Putamen (tissue), 1 donor: ENCODE results near the gene ITGA3.

ENCODE experiments used
- DNase-seq: peaks from one replicate; pipeline ENCODE4 v3.0.0-alpha.2; 2016; ENCODE audit warnings: low spot score

The ITGA3 gene

DNA sequence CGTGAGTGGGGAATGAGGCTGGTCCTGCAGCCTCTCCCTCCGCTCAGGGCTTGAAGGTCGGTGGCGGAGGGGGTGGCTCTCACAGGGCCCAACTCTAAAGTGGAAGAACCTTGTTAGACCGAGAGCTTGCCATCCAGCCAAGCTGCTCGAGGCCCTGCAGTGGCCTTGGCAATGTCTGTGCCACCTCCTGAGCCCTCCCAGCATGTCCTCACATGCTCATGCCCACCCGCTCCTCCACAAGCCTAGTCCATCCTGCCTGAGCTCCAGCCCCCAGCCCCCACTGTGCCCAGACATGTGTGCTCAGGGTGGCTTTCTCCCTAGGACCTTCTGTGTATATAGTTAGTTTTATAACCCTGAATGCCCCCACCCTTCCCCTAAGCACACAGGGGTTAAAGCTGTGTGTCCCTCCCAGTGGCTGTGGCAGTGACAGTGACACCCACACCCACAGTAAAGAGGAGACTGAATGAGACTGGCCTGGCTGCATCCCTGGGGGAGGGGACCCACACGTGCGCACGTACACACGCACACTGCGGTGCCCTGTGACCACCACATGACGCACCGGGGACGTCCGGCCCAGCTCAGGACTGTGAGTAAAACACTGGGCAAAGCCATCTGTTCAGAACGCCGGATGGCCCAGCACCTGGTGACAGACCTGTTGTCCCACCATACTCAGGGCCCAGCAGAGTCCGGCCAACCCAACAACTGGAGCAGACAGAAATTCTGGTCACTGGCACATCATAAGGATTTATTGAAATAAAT lies 54.9 kb downstream of the ITGA3 start:
- DNase-seq: no peak

DNA sequence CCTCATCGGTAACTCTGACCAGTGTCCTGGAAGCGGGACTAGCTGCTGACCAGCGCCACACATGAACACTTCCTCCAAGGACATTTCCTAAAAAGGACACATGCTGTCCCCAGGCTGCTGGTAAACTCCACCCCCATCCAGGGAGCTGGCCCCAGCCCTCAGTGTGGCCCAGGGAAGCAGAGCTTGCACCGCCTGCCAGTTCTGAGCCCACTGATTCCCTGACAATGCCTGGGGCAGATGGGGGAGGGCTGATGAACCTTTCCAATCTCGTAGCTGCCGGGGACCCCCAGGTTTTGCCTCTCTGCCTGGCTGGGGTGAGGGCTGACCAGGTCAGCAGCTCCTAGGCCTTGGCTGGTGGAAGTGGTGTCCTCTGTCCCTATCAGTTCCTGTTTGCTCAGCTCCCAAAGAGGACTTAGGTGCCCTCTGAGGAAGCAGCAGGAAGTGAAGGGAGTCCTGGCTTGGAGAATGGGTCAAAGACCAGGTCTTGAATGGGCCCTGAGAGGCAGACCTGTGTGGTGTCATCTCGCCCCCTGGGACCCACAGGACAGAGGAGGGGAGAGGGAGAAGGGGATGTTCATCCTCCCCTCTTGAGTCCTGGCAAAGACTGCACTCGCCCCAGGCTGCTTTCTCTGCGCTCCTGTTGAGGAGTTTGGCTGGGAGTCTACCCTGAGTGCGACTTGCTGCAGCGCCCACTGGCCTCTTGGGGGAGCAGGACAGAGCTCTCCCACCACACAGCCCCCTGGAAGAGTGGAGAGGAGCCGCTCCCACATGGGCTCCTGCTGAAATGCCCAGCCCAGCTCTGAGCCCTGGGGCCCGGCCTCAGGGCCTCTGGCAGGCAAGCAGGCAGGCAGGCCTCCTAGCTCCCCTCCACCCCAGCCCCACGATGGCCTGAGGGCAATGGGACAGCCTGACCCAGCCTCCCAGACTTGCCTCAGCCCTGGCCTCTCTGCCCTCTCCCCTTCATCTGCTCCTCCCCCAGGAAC lies 56.1 kb downstream of the ITGA3 start:
- DNase-seq: no peak

DNA sequence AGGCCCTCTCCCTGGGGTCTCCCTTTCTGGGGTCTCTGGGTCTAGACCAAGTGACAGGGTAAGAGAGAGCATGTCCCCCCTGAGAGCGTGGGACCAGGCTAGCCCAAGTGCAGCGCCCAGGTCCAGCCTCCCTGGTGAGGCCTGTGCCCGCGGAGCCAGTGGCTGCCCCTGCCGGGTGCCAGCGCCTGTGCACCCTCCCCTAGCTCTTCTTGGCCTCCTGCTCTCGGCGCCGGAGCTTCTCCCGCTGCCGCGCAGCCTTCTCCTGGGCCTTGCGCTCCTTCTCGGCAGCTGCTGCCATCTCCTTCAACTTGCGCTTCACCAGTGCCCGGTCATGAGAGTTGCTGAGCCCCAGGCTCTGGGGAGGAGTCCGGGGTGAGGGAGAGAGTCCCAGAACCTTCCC lies 56.8 kb downstream of the ITGA3 start:
- no peak for DNase-seq

DNA sequence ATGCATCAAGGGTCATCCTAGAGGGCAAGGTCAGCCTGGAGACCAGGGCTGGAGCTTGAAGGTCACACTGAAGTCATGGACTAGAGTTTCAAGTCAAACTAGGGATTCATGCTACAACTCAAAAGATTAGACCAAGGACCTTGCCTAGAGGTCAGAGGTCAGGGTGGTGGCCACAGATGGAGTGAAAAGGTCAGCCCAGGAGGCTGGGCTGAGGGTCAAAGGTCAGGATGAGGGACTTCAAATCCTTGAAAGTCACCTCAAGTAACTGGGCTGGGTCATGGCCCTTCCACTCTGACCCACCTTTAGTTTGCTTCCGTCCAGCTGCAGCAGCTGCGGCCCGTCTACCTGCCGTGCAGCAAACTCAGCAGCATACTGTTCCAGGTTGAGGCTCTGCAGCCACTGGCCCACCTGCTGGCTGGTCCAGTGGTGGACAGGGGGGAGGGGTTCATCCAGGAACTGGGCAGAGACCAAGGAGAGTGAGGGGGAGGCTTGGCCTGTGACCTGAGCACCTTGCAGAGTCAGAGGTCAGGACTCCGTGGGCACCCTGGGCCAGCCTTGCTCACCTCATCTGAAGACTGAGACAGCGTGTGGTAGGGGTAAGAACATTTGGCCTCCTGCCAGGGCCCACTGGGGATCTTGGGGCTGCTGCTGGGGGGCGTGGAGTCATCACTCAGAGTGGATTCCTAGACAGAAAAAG lies 57.9 kb downstream of the ITGA3 start:
- no peak for DNase-seq

DNA sequence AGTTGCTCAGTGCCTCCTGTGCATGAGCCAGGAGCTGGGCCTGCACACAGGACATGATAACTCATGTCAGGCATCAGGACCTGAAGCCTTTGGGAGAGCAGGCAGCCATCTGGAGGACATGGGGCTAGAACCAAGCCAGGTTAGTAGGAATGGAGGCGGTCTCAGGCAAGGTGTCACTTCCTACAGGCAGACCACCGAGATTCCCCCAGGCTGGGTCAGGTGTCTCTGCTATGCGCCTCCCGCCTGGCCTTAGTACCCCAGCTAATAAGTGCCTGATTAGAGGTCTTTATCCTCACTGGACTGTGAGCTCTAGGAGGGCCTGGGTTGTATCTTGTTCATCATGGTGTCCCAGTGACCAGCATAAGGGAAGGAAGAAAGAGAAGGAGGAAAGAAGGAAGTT lies 58.5 kb downstream of the ITGA3 start:
- DNase-seq: no peak

DNA sequence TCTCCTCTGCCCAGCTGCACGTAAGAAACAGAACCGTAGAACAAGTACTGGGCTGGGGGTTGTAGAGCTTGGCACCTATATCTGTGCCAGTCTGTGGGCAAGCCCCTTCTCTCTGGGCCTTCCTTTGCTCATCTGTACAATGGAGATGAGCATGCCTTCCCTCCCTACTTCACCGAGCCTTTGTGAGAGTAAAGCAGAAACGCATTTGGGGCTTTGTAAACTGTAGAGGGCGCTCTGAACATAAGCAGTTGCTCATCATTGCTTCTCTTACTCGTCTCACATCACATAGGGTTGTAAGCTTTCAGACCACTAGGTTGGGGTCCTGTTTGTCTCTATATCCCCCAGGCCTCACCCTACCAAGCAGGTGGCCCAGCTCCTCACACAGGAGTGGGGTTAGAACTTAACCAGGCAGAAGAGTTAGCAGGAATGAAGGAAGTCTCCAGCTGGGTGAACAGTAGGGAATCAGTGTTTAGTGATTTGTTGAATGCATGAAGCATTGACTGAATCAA lies 59.0 kb downstream of the ITGA3 start:
- DNase-seq: no peak

DNA sequence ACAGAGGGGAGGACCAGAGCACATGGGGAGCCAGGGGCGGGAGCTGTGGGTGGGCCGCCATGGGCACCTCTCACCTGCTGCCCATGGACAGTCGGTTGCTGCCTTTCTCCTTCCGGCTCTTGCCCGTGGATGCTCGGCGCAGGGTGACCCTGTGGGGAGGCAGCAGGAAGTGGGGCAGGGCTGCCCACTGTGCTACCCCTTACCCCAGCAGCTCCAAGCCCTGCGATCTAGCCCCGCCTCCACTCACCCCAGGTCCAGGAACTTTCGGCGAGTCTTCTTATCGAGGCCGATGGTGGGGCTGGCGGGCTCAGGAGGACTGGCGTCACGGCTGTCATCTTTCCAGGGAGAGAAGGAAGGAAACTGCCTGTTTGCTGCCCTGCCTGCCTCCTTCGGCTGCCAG lies 59.8 kb downstream of the ITGA3 start:
- no peak for DNase-seq

DNA sequence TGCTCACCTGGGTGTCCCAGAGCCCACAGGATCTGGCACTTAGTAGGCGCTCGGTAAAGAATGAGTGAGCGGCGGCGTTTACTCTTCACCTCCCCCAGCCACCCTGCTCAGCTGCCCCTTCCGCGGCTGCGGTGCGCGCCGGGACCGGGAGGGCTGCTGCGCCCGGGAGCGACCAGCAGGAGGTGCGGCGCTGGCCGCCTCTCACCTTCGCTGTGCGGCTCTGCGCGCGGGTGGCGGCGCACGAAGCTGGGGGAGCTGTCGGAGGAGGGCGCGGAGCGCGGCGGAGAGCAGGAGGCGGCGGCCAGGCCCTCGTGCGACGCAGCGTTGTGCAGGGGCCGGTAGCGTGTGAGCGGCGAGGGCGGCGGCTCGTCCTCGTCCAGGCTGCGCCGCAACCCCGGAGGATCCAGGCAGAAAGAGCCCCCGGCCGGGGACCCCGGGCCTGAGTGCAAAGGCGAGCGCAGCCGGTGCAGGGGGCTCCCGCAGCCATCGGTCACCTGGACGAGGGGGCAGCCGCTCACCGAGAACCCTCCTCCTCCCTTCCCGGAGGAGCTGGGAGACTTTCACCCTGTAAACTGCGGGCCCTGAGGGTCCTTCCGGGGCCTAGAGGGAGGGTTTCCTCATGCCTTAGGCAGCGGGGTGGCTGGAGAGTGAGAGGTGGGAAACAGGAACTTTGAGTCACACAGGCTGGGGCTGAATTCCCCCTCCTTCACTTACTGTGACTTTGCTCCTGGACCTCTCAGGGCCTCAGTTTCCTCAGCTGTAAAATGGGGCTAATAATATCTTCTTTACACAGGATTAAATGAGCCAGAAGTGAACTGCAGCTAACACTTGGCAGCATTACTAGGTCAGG lies 61.5 kb downstream of the ITGA3 start:
- no peak for DNase-seq

DNA sequence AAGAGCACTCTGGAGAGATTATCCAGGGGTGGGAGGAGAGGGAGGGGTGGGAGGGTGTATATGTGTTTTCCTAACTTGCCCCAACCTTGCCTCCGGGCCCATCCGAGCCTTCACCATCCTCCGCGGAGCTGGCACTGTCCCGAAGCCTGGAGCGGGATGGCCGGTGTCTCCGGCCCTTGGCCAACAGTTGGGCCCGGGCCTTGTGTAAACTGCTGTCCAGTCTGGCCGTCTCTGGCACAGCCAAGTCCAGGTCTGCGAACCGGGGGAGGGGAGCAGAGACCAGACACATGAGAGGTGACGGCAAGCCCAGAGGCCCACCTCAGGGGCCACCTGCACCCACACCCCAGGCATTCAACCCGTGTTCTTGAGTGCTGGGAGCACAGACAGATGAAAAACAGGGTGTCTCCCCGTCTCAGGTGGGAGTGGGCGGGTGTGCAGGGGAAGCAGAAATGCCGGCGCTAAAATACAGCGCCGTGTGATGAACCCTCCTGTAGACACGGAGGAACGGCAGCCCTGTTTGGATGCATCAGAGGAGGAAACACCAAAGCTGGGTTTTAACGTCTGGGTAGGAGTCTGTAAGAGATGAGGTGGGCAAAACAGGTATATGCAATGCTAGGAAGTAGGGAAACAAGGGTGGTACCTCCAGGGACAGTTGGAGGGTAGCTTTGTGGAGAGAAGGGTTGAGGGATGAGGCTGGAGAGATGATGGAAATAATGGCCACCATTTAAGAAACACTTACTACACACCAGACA lies 62.3 kb downstream of the ITGA3 start:
- DNase-seq: no peak

DNA sequence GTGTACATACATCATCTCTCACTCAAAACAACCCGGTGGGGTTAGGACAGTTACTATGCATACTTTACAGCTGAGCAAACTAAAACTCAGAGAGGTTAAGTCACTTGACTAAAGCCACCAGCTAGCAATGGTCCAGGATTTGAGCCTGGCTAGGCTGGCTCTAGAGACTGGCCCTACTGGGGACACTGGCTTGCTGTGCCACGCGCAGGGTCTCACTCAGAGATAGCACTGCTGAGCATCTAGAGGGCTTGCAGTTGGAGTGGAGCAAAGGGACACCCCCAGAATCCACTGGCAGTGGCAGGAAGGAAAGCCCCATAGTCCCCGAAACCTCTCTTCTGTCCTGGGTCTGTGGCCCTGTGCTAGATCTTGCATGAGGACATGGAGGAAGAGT lies 62.9 kb downstream of the ITGA3 start:
- no peak for DNase-seq

DNA sequence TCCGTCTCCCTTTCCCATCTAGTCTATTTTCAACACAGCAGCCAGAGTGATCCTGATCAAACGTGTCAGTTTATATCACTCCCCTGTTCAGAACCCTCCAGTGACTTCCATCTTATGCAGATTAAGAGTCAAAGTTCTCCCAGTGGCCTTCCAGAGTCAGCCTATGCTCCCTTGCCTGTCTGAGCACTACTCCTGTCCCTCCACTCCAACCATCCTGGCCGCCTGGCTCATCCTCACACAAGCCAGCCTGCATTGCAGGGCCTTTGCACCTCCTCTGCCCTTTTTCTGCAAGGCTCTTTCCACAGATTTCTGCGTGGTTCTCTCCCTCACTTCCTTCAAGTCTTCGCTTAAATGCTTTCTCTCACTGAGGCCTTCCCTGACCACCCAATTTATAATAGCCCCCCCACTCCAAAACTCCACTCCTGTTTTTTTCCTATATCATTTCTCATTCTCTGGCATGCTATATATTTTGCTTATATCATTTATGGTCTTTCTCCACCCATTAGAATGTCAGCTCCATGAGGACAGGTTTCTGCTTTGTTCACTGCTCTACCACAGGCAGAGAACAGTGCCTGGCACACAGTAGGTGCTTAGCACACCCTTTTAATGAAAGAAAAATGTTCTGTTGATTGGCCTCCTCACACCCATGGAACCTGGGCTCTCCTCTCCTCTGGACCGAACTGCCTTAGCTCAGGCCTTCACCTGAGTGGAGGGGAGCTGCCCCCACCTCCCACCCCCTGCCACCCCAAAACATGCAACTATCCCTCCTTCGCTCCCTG lies 64.8 kb downstream of the ITGA3 start:
- no peak for DNase-seq

DNA sequence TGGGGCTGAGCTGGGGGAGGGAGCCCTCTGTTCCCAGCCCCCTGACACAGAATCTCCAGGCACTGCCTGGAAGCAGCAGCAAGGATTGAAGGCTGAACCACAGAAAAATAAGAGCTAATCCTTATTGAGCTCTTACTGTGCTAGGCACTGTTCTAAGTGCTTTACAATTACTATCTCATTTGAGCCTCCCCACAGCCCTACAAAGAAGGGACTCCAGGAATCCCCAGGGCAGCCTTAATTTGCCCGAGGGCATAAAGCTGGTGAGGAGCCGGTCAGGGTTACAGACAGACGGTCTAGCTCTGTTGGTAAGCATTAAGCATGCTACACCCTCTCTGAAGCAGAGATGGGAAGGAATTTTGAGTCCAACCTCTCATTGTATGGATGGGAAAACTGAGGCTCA lies 67.0 kb downstream of the ITGA3 start:
- no peak for DNase-seq

DNA sequence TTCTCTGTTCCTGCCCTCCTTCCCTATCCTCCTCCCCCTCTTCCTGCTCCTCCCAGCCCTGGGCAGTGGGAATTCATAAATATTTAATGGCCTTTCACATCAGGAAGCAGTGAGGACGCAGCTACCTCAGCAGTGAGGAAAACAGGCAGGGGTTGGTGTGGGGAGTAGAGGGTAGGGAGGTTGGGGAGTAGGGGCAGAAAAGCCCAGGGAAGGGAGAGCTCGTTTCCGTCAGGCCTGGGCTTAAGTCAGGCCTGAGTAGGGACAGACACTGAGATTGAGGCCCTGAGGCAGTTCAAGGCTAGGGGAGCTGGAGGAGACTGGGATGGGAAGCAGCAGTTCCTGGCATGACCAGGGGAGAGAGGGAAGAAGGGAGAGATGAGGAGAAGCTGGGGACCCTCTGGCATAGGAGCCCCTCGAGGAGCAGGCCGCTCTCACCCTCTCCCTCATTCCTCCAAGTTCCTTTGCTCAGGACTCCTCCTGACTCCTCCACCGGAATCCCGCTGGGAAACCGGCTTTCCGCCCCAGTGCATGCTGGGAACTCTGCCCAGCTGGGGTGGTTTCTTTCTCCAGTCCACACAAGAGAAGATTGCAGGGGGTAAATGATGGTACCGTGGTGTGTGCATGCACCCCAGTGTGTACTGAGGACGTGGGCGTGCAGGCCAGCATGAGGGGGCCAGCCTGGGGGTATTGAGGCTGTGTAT lies 67.9 kb downstream of the ITGA3 start:
- no peak for DNase-seq

DNA sequence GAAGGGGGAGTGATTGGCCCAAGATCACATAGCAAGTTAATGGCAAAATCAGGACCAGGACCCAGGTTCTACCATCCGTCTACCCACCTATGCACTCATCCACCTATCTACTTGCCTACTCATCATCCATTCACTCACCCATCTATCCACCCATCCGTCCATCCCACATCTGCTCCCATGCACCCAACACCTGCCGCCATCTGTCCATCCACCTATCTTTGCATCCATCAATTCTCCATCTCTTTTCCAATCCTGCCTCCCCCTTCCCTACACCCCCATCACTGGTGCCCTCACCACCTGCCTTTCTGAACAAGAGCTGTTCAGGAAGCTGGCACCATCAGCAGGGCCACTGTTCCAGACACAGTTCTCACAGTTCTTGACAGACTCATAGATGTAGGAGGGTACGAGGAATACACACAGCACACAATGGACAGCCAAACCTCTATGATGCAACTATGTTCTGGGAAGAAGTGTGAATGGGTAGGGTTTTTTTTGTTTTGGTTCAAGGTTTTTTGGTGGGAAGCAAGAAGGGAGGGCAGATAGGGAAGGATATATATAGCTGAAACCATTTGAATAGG lies 69.6 kb downstream of the ITGA3 start:
- DNase-seq: no peak

DNA sequence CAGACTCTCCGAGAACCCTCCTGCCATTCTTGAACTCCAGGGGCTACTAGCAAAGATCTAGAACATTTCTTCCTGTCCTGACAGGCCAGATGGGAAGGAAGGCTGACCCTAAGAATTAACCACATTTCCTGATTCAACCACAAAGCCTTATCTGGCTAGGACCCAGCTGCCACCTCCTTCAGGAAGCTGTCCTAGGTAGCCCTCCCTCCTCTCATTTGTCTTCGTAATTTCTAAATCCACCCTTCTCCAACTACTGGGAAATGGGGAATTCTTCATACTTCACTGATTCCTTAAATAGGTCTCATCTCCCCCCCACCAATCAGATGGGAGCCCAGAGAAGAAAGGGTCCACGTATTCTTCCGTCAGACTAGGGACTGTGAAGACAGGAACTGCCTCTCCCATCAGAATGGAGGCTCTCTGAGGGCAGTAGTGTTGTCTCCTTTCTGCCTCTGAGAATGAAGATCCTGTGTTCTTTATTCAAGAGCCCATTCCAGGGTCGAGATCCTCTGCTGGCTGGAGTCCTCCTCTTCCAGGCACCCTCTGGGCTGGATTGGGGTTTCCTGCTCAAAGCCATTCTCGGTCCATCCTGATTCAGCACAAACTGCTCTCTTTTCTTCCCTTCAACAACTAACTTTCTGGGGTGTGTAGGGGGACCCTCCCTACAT lies 71.9 kb downstream of the ITGA3 start:
- DNase-seq: no peak

DNA sequence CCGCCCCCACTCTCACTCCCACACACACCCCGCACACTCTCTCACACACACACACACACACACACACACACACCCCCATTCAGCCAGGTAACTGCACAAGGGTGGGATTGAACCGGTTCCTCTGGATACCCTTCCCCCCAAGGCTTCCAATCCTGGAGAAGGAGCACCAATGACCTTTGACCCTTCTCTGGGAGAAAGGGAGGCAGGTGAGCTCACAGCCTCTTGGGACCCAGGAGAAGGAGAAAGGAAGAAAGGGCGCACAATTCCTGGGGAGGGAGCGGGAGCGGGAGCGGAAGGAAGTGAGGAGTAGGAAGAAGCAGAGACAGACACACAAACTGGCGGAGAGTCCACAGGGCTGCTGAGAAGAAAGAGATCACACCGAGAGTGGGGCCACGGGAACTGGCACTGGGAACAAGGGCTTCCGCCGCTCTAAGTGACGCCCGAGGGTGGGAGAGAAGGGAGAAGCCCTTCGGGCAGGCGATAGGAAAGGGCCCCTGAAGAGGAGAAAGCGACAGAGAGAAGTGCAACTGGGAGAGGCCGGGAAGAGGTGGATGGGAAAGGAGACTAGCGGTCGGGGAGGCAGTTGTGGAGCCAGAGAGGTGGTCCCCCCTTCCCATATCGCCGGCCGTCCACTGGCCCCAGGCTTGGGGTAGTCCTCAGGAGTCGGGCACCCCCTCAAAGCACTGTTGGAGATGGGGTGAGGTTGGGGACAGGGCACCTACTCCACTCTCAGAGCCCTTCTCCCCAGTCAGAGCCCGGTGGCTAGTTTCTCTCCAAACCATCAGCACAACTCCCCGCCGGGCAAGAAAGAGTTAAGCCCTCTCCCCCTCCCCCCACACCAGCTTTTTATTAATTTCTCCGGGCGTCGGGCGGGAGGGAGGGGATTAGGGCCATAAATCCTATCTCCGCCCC lies 72.8 kb downstream of the ITGA3 start:
- DNase-seq: no peak

DNA sequence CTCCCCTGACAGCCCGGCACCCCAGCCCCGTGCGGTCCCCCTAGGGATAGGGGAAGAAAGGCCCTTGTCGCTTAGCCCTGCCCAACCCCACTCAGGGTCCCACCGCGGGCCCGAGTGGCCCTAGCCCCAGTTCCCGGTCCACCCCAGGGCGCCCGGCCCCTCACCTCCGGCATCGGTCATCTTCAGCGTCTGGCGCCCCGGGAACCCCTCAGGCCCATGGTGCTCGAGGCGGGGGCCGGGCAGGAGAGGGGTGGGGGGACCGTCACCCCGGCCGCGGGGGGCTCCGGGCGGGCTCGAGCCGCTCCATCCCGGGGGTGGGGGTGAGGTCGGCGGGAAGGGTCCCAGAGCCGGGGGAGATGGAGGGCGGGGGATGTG lies 73.4 kb downstream of the ITGA3 start:
- DNase-seq: no peak
